HepG2 (cell line): ENCODE data around the gene ELOVL5. TPM values are rescaled to one million over a fixed set of nuclear protein-coding genes. Genes with fewer than 3 reads are reported as not detected.

Experiments
- ATAC-seq: fragments of 200-7000 bp; cut with Tn5 transposase; 3 replicates; pipeline ENCODE4 v1.9.1; 2020; ENCODE audit warnings: mild to moderate bottlenecking, moderate library complexity
- BruUV-seq: library from RNA; stranded (reverse); fragments of 400-500 nt; replicated peaks from 2 replicates; lab custom pipeline; 2021; lab: Mats Ljungman, UMichigan
- CTCF ChIA-PET: fragments of 300-600 bp; formaldehyde crosslinking; extraction: SDS; loops from one replicate; lab custom pipeline; 2021; ENCODE audit warnings: low total read pairs, inconsistent platforms, low intra/inter-chr PET ratio; lab: Yijun Ruan, JAX
- POLR2A ChIA-PET: fragments of 350-600 bp; sonication (Branson Sonifier 250); formaldehyde crosslinking; loops from one replicate; lab custom pipeline; 2020; ENCODE audit warnings: antibody characterized with exemption, inconsistent platforms; lab: Yijun Ruan, JAX
- DNase-seq: peaks from one replicate; pipeline ENCODE4 v3.0.0-alpha.2; 2015; ENCODE audit warnings: low spot score
- FAIRE-seq: peaks from 3 replicates; lab custom pipeline; 2011; peaks lifted over from hg19 to GRCh38; lab: Jason Lieb, UNC
- H2AFZ ChIP-seq: one replicate; pipeline ENCODE4 v1.6.1; 2011; ENCODE audit warnings: low read length, inconsistent platforms
- H3K27ac ChIP-seq: fragments of 300-600 bp; 3 replicates; pipeline ENCODE4 v1.8.0; 2011; ENCODE audit warnings: mixed run types, mild to moderate bottlenecking, mixed read lengths, low read length, inconsistent platforms; ENCODE audit not compliant: insufficient read depth; ENCODE audit errors: extremely low read length
- H3K27me3 ChIP-seq, 2 experiments: fragments of 200-600 bp in 1 of 2; 2 replicates in 1 of 2; 3 replicates in 1 of 2; pipeline versions ENCODE4 v1.6.0 to v1.8.0; 2011; ENCODE audit warnings: low read length in 2 of 2, mild to moderate bottlenecking in 2 of 2, moderate library complexity in 2 of 2, inconsistent platforms in 1 of 2; ENCODE audit not compliant: insufficient read depth in 2 of 2, control insufficient read depth in 1 of 2
- H3K36me3 ChIP-seq, 2 experiments: fragments of 200-600 bp in 1 of 2; replicated peaks in 1 of 2; 2 replicates in 1 of 2; 3 replicates in 1 of 2; pipeline versions ENCODE4 v1.5.1 to v1.8.0; 2011; ENCODE audit warnings: low read length in 2 of 2, inconsistent platforms in 1 of 2; ENCODE audit not compliant: insufficient read depth in 2 of 2, control insufficient read depth in 1 of 2
- H3K4me1 ChIP-seq: 2 replicates; pipeline ENCODE4 v1.5.1; 2012; ENCODE audit warnings: low read length, inconsistent platforms; ENCODE audit not compliant: insufficient read depth
- H3K4me2 ChIP-seq: 2 replicates; pipeline ENCODE4 v1.6.0; 2011; ENCODE audit warnings: low read depth, low read length, inconsistent platforms
- H3K4me3 ChIP-seq, 3 experiments: fragments of 200-600 bp in 1 of 3; sonication (generic), shearing (Covaris generic) in 1 of 3; replicated peaks in 1 of 3; 2 replicates each; pipeline ENCODE4 v1.5.1; 2011 to 2016; ENCODE audit warnings: low read length in 3 of 3, inconsistent platforms in 2 of 3, low read depth in 2 of 3, mild to moderate bottlenecking in 2 of 3, control low read depth in 1 of 3, mixed read lengths in 1 of 3; ENCODE audit not compliant: insufficient read depth in 1 of 3
- H3K79me2 ChIP-seq: one replicate; pipeline ENCODE4 v1.6.1; 2011; ENCODE audit warnings: low read length, inconsistent platforms; ENCODE audit not compliant: insufficient read depth
- H3K9ac ChIP-seq: 2 replicates; pipeline ENCODE4 v1.6.0; 2011; ENCODE audit warnings: mild to moderate bottlenecking, low read depth, low read length, inconsistent platforms; ENCODE audit not compliant: insufficient read depth
- H3K9me3 ChIP-seq: 2 replicates; pipeline ENCODE4 v1.5.1; 2012; ENCODE audit warnings: mild to moderate bottlenecking, low read length
- H4K20me1 ChIP-seq: 2 replicates; pipeline ENCODE4 v1.6.0; 2011; ENCODE audit warnings: inconsistent platforms, mild to moderate bottlenecking, low read length, moderate library complexity; ENCODE audit not compliant: insufficient read depth
- CHD4 ChIP-seq: fragments of 200-600 bp; sonication (generic); IDR thresholded peaks from 2 replicates; pipeline ENCODE4 v1.7.0; 2017; ENCODE audit warnings: mild to moderate bottlenecking, low read length, borderline replicate concordance
- FOSL2 ChIP-seq: sonication (generic); formaldehyde crosslinking; IDR thresholded peaks from 2 replicates; pipeline ENCODE4 v1.4.0; 2020; ENCODE audit warnings: missing genetic modification reagents
- HNF4G ChIP-seq, 2 experiments: sonication (generic) in 1 of 2; formaldehyde crosslinking in 1 of 2; IDR thresholded peaks; 2 replicates each; pipeline versions ENCODE4 v1.4.0 to v1.6.1; 2011 to 2020; ENCODE audit warnings: borderline replicate concordance in 2 of 2, low read depth in 2 of 2, mild to moderate bottlenecking in 2 of 2, low read length in 1 of 2, missing genetic modification reagents in 1 of 2, moderate library complexity in 1 of 2
- MTF1 ChIP-seq: sonication (generic); formaldehyde crosslinking; IDR thresholded peaks from 2 replicates; pipeline ENCODE4 v1.5.0; 2020; ENCODE audit warnings: missing genetic modification reagents
- SMAD9 ChIP-seq: sonication (generic); formaldehyde crosslinking; IDR thresholded peaks from 2 replicates; pipeline ENCODE4 v1.5.1; 2020; ENCODE audit warnings: mild to moderate bottlenecking, missing genetic modification reagents
- SNAI1 ChIP-seq: sonication (generic); formaldehyde crosslinking; IDR thresholded peaks from 2 replicates; pipeline ENCODE4 v1.5.0; 2020; ENCODE audit warnings: mild to moderate bottlenecking, missing genetic modification reagents, borderline replicate concordance
- WGBS: methylation state at CpG from one replicate; pipeline ENCODE4 v1.1.6; 2017; ENCODE audit warnings: low lambda C conversion rate; 5-methylcytosine and 5-hydroxymethylcytosine counted together
- in situ Hi-C: cut with HindIII; loops from 2 replicates; pipeline ENCODE4 v1.10.0; 2017; ENCODE audit warnings: low pct_unique_long_range_greater_than_20kb; ENCODE audit not compliant: extremely low pct_ligation_motif_present
- intact Hi-C: fragments of 100-400 bp; cut with micrococcal nuclease; formaldehyde crosslinking; loops from one replicate; pipeline ENCODE4 v1.10.0; 2022; ENCODE audit not compliant: unreplicated experiment
- polyA plus RNA-seq, 8 experiments: library from polyadenylated mRNA; depleted of rRNA in 3 of 8; stranded (reverse) in 7 of 8; unstranded in 1 of 8; fragments of >200 nt; fragmentation: Illumina TruSeq in 4 of 8; extraction: Trizol in 4 of 8; gene quantifications; 2 replicates each; pipeline versions ENCODE4 v1.2.1 to v1.2.3, GENCODE V29; 2011 to 2016; ENCODE audit warnings: low read depth in 4 of 8, missing spikeins in 1 of 8, mixed read lengths in 1 of 8; ENCODE audit not compliant: insufficient read depth in 1 of 8
- total RNA-seq, 5 experiments: library from RNA; depleted of rRNA; stranded (reverse); fragments of >200 nt; fragmentation: Illumina TruSeq; extraction: Trizol; gene quantifications; 2 replicates each; pipeline ENCODE4 v1.2.3, GENCODE V29; 2016; ENCODE audit warnings: low read depth in 1 of 5
- TF ChIP-seq, protein P1 (sequence below): sonication (generic); formaldehyde crosslinking; IDR thresholded peaks from 2 replicates; pipeline ENCODE4 v1.9.0; 2021; ENCODE audit warnings: missing genetic modification reagents, borderline replicate concordance

Gene ELOVL5
- total and polyA plus RNA-seq, 2 of the 13 experiments (the other 11 are each of a cell fraction or from before 2014, with no cell fraction given), result 50.1 to 72.4 TPM

- TF ChIP-seq, protein P1, sequence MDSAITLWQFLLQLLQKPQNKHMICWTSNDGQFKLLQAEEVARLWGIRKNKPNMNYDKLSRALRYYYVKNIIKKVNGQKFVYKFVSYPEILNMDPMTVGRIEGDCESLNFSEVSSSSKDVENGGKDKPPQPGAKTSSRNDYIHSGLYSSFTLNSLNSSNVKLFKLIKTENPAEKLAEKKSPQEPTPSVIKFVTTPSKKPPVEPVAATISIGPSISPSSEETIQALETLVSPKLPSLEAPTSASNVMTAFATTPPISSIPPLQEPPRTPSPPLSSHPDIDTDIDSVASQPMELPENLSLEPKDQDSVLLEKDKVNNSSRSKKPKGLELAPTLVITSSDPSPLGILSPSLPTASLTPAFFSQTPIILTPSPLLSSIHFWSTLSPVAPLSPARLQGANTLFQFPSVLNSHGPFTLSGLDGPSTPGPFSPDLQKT, result no peak
- no peak for TF ChIP-seq SMAD9 (CRISPR knock-in tag)
- no peak for TF ChIP-seq MTF1 (CRISPR knock-in tag)
- no peak for TF ChIP-seq CHD4
- no peak for TF ChIP-seq SNAI1 (CRISPR knock-in tag)
- TF ChIP-seq FOSL2 (CRISPR knock-in tag), result no peak
- TF ChIP-seq, all 625 proteins: peak for 0
Observed at GRCh38 chr6:53331678-53332077, 17.1 kb downstream of the ELOVL5 start (continued).

GRCh38 chr6:53330137-53330536 lies 18.6 kb downstream of the ELOVL5 start:
- Histone ChIP-seq H3K27ac (no peak overlapping the region), H3K9me3 (no peaks in the 10 kb centered on the region), H3K36me3 (no peaks in the 10 kb centered on the region), H3K4me2 (no peak overlapping the region), H4K20me1 (peaks cover 7% of the 10 kb centered on the region), H3K79me2 (peaks cover 66% of the 10 kb centered on the region), H3K9ac (no peak overlapping the region), H3K4me3 (no peak overlapping the region), H2AFZ (no peak overlapping the region), H3K4me1 (peaks cover 28% of the 10 kb centered on the region), H3K27me3 (no peaks in the 10 kb centered on the region)
- CTCF ChIA-PET, result no interaction called here
- no peak for ATAC-seq
- no peak for FAIRE-seq
- TF ChIP-seq HNF4G (IDR thresholded peaks at IDR 0.05; ENCODE audit: borderline replicate concordance, low read depth, low read length) (no peak), HNF4G (CRISPR knock-in tag; IDR thresholded peaks at IDR 0.05; ENCODE audit: borderline replicate concordance, low read depth) (no peak)
- no TSS peak for BruUV-seq
- intact Hi-C loops, result no loop called here
- WGBS, result 90% methylated on average over 1 of the region's 1 CpG
- in situ Hi-C loops, result no loop called here
- POLR2A ChIA-PET, result interaction anchor here (1.7 kb wide), 1 partner anchor 29 kb away, joined by 3 read pairs; no protein-coding TSS in a partner anchor
- no peak for DNase-seq
